Adrenal gland (tissue), 5 donors: ENCODE results near the gene CHN2.

Experiments used
- POLR2A ChIP-seq, 2 donors: fragments of 450-650 bp; IDR thresholded peaks; one replicate each; pipeline ENCODE4 v1.6.1; 2017; ENCODE audit warnings: antibody characterized with exemption in 2 of 2, mild to moderate bottlenecking in 2 of 2, moderate library complexity in 1 of 2
- TF ChIP-seq, protein P1 (sequence below), 6 experiments: fragments of 450-650 bp in 4 of 6; fragments of 200-600 bp in 2 of 6; sonication (generic) in 1 of 6; IDR thresholded peaks; 1 replicate in 5 of 6; 2 replicates in 1 of 6; pipeline versions ENCODE4 v1.5.1 to v1.8.0; 2016 to 2021; ENCODE audit warnings: antibody characterized with exemption in 6 of 6, mild to moderate bottlenecking in 2 of 6, moderate library complexity in 1 of 6
- donor health status: DM: no; HTN: no; CAD: no.

DNA sequence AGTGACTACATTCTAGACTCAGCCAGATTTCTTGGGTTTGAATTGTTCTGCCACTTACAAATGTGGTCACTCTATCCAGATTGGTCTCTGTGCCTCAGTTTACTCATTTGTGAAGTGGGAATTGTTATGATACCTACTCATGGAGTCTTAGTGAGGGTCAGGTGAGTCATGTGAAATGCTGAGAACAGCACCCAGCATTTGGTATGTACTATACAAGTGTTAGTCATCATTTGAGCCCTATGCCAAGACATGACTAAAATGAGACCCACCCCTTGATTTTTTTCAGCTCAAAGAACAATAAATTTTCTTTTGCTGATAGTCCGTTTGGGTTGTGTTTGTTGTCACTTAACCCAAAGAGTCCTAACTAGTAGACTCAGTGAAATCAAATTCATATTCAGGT is 92.8 kb downstream of the CHN2 start:
- TF ChIP-seq, protein P1, sequence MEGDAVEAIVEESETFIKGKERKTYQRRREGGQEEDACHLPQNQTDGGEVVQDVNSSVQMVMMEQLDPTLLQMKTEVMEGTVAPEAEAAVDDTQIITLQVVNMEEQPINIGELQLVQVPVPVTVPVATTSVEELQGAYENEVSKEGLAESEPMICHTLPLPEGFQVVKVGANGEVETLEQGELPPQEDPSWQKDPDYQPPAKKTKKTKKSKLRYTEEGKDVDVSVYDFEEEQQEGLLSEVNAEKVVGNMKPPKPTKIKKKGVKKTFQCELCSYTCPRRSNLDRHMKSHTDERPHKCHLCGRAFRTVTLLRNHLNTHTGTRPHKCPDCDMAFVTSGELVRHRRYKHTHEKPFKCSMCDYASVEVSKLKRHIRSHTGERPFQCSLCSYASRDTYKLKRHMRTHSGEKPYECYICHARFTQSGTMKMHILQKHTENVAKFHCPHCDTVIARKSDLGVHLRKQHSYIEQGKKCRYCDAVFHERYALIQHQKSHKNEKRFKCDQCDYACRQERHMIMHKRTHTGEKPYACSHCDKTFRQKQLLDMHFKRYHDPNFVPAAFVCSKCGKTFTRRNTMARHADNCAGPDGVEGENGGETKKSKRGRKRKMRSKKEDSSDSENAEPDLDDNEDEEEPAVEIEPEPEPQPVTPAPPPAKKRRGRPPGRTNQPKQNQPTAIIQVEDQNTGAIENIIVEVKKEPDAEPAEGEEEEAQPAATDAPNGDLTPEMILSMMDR (IDR thresholded peaks at IDR 0.05) = no peak
- no peak for TF ChIP-seq POLR2A (IDR thresholded peaks at IDR 0.05)
